Stimulated activated CD8-positive, alpha-beta memory T cell treated with anti-CD3 and anti-CD28 coated beads, Interleukin-12 subunit alpha, Interleukin-12 subunit beta, amount 100 ng/mL, for 24 hours (primary cell): ENCODE data around the gene ZNHIT6.
"Not testable (repeated sequence)": the region's sequence is repeated elsewhere in the genome, so short reads cannot be mapped to it uniquely, and the experiment has no call there.

Experiments used
- DNase-seq: peaks from one replicate; pipeline ENCODE4 v3.0.0-alpha.2; 2020; ENCODE audit errors: extremely low read depth

Gene ZNHIT6

DNA sequence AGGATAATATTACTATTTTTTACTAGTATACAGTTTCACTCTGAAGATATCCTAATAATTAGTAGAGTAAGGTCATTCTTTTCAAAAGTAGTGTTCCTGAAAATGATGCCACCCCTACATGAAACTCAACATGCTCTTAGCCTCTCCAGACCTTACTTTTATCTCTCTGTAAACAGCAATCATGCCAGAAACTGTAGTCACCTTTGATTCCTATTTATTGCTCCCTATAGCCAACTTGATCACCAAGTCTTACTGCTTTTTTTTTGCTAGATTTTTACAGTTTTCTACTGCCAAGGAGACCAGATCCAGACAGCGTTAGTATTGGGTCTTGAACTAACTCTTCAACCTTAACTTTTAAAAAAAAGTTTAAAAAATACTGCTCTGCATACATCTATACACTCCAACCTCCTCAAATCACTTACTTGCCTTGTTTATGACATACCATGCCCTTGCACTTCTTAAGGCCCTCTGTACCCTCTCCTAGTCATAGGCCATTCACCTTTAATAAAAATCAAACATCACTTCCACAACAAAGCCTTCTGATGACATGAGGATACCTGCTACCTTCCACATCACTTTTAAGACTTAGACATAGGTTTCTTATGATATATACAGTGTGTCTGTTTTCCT lies 36.1 kb downstream of the ZNHIT6 start:
- no peak for DNase-seq

DNA sequence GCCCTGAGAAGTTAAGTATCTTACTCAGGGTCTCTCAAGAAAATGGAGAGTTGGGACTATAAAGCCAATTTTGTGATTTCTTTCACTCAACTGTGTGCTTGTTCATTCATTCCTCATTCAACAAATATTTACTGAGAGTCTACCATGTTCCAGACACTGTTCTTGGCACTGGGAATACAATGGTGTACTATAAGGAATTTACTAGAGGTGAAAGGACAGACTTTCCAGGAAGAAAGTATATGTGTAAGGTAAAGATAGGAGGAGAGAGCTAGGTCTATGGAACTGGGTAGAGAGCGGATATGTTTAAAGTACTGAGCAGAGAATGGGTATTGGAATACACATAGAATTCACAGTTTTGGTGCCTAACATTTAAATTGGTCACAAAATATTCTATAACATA lies 42.3 kb downstream of the ZNHIT6 start:
- no peak for DNase-seq

DNA sequence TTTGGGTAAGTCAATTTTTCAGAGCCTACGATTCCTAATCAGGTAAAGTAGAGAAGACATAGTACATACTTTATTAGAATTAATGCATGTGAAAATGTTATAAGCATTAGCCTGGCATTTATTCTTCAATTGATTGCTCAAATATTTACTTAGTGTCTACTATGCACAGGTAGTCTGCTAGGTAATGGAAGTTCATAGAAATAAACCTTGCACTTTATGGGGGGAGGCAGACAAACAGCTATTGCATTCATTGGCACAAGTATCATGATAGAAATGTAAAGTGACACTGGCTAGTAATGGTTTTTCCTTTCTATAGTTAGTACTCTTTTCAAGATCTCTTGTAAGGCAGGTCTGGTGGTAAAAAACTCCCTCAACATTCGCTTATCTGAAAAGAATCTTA lies 44.9 kb downstream of the ZNHIT6 start:
- DNase-seq: no peak

DNA sequence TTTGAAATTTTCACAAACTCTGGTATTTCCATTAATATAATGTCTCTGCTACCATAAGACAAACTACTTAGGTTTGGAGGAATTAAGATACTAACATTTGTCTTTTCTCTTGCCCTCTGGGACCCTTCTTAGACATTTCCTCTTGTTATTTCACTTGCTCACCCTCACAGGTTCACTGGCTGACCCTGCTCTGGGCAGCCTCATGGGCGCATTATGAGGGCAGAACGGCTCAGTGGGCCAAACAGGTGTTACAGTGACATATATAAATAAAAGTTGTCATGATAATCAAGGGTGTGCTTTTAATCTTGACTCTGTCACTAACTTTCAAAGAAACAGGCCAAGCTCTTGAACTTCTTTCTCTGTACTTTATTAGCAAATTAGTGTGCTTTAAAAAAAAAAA lies 46.5 kb downstream of the ZNHIT6 start:
- DNase-seq: no peak

GRCh38 chr1:85660541-85660940 lies 47.7 kb downstream of the ZNHIT6 start:
- DNase-seq: no peak

DNA sequence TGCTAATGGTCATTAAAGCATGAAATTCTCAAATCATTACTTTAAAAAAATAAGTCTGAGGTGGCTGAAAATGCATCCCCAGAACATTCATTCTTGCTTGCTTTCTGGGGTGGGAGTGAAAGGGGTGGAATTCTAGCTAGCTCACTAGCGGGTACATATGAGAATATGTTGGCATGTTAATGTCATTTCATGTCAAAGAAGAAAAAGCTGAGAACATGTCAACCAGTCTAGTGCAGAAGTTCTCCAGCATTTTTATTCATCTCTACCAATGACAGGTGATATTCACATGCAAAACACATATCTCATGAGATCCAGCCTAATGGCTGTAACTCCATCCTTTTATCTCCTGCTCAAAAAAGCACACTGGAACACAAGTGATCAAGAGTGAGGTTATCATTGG lies 49.1 kb downstream of the ZNHIT6 start:
- no peak for DNase-seq

- no peak for DNase-seq
These were observed 51.3 kb downstream of the ZNHIT6 start for GRCh38 chr1:85656948-85657347.

- DNase-seq: no peak
These were observed 52.0 kb downstream of the ZNHIT6 start for GRCh38 chr1:85656256-85656655.

DNA sequence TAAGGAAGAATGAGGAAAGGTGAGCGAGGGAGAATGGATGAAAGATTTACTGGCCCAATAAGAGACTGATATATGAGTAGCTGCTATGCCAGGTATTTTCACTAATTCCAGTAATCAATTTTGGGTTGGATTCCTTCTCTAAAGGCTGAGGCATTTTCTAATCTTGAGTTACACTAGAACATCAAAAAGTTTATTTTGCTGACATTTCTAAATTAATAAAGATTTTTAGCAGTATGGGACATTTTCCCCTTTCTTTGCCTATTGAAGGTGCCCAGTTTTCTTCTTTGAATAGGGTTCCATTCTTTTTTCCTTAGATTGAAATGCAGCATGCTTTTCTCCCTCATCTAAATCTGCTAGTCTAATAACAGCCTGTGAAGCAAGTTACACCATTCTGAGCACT lies 52.9 kb downstream of the ZNHIT6 start:
- DNase-seq: no peak

DNA sequence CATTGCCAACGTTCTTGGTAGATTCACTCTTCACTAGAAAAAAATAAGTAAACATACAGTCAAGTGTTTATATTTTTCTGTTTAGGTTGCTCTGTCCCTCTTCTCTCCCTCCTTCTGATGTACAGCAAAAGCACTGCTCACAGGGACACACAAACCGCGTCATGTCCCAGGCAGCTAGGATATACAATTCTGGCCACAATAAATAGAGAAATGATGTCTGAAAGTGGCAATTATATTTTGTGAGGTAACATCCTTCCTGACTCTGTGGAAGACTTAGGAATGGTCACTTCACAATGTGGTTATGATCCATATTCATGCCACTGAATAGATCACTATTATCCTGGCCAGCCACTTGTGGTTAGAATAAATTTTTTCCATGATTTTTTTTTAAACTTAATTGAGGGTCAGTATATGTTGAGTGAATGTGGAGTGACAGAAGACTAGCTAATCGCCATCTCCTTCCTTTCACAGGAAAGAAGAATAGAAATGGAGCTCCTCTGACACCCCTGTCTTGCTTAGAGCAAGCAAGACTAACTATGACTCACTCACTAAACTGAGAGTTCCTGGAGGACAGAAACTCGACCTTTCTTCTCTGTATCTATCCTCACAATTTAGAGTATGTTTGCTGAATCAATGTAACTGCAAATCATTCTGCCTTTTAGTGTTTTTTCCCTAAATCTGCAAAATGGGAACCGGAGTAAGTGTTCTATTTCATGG lies 54.0 kb downstream of the ZNHIT6 start:
- DNase-seq: no peak

GRCh38 chr1:85652327-85652726 lies 55.9 kb downstream of the ZNHIT6 start:
- no peak for DNase-seq

- DNase-seq: no peak
These were observed 57.6 kb downstream of the ZNHIT6 start for GRCh38 chr1:85650645-85651044.

DNA sequence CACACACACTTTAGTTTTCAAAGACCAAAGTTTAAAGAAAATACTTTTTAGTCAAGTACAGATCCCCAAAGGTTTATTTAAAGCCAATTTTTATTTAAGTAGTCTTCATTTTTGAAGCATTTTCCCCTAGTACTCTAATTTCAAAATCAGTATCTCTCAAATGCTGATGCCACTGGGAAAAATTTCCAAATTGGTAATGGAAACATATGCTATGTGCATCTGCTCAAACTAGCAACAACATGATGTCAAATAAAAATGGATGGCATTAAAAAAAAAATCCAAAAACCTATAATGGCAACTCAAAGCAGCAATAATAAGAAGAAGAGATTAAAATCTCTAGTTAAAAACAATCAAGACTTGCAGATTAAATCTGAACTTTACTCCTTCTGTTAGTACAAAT lies 58.6 kb downstream of the ZNHIT6 start:
- no peak for DNase-seq

GRCh38 chr1:85641598-85642556 lies 66.4 kb downstream of the ZNHIT6 start:
- not testable (repeated sequence) for DNase-seq

GRCh38 chr1:85639920-85640319 lies 68.3 kb downstream of the ZNHIT6 start:
- not testable (repeated sequence) for DNase-seq

DNA sequence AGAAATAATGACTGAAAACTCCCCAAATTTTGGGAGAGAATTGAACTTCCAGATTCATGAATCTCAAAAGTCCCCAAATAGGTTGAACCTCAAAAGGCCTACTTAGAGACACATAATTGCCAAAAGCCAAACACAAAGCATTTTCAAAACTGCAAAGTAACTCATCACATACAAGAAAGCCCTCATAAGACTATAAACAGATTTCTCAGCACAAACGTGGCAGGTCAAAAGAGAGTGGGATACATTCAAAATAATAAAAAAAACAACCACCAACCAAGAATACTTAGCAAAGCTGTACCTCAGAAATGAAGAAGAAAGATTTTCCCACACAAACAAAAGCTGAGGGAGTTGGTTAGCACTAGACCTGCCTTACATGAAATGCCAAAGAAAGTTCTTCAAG lies 69.8 kb downstream of the ZNHIT6 start:
- no peak for DNase-seq

DNA sequence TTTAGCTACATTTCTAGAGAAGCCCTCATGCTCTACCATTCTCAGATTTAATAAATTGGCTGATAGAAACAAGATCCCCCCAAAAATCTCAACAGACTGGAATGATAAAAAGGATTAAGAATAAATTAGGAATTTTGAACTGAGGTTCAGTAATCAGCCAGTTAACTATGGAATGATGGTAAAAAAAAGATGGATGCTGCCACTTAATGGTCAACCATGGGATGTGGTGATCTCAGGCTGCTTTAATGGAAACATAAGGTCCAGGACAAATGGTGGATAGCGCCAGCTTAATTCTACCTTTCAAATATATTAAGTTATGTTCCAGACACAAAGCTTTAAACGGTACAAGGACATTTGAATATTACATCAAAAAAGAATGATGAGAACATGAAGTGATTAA lies 77.7 kb downstream of the ZNHIT6 start:
- DNase-seq: no peak

GRCh38 chr1:85629532-85629920 lies 78.7 kb downstream of the ZNHIT6 start:
- no peak for DNase-seq

DNA sequence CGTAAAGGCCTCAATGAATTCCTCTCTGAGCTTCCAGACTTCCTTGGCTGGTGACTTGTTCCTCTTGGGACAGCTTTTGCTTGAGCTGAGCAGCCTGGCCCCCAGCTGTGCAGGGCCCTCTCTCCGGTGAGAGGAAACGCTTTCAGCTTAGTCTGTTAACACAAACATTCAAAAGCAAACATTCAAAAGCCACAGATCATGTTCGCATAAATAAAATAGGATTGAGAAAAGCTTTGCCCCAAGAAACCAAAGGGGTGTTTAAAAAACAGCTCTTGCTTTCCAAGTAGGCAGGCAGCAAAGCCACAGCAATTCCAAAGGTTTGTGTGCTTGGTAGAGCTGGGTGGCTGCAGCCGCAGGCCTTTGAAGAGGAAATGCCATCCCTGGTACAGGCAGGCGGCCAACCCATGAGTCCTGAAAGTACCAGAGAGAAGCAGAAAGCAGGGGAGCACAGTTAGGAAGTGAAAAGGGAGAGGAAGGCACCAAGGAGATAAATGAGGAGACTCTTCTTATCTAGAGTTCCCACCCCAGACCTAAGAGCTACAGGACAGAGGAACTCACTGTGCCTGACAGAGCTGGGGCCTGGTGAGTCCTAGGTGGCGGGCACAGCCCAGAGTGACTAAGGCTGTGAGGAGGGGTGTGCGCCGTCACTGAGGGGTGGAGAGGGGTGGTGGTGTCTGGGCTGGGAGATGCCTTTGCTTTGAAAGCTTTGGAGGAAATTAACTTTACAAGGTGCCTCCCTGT lies 79.3 kb downstream of the ZNHIT6 start:
- DNase-seq: no peak

GRCh38 chr1:85626818-85627217 lies 81.4 kb downstream of the ZNHIT6 start:
- DNase-seq: no peak

- no peak for DNase-seq
These were observed 83.9 kb downstream of the ZNHIT6 start for GRCh38 chr1:85624361-85624760.

- no peak for DNase-seq
These were observed 85.2 kb downstream of the ZNHIT6 start for GRCh38 chr1:85623061-85623471.
